GM12873 (cell line): ENCODE results near the gene OR2D2.

ENCODE experiments used
- TF ChIP-seq, protein P1 (sequence below): IDR thresholded peaks from 2 replicates; pipeline ENCODE4 v1.5.1; 2012; ENCODE audit warnings: low read depth, mild to moderate bottlenecking, moderate library complexity, low read length, control low read depth; ENCODE audit not compliant: insufficient read depth; ENCODE audit errors: missing control alignments

The OR2D2 gene

DNA sequence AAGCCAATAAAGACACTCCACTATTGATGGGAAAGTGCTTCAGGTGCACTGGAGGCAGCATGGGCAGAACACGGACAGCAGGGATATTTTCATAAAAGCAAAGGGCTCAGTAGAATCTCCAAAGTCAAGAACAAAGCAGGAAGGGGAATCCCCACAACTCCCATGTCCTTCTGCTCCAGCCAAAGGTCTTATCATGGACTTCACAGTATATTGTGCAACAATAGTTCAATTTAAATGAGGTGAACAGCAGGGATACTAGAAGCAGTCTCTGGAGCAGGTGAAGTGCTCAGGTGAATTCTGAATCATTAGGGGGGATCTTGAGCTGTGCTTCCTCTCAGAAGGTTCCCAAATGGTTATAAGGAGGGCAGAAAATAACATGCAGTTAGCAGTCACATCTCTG is 6.6 kb upstream of the OR2D2 start:
- TF ChIP-seq, protein P1, sequence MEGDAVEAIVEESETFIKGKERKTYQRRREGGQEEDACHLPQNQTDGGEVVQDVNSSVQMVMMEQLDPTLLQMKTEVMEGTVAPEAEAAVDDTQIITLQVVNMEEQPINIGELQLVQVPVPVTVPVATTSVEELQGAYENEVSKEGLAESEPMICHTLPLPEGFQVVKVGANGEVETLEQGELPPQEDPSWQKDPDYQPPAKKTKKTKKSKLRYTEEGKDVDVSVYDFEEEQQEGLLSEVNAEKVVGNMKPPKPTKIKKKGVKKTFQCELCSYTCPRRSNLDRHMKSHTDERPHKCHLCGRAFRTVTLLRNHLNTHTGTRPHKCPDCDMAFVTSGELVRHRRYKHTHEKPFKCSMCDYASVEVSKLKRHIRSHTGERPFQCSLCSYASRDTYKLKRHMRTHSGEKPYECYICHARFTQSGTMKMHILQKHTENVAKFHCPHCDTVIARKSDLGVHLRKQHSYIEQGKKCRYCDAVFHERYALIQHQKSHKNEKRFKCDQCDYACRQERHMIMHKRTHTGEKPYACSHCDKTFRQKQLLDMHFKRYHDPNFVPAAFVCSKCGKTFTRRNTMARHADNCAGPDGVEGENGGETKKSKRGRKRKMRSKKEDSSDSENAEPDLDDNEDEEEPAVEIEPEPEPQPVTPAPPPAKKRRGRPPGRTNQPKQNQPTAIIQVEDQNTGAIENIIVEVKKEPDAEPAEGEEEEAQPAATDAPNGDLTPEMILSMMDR, result no peak

DNA sequence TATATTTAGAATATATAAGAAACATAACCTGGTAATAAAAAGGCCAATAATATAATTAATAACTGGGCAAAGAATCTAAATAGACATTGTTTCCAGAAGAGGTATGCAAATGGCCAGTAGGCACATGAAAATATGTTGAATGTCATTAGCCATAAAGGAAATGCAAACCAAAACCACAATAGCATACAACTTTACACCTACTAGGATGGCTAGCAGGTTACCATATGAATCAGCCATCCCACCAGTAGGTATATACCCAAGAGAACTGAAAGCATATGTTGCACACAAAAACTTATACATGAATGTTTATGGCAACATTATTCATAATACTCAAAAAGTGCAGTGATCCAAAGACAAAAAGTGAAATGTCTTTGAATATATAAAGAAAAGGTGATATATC is 2.7 kb upstream of the OR2D2 start:
- TF ChIP-seq, protein P1, result no peak

DNA sequence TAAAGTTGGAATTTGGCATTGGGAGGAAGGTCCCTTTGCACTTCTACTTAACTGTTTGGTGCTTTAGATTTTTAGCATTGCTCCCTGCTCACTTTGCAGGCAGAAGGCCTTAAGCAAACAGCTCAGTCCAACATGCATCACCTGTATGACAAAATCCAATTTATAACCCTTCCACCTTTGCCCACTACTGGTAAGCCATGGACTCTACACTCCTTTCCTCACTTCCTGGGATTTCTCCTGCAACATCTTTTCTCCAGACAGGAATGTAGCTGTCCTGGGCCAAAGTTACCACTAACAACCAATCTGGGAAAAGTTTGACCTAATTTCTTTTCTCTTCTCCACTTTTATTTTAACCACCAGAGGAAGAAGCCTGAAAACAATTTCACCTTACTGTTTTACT is 1.8 kb upstream of the OR2D2 start:
- TF ChIP-seq, protein P1, result no peak

DNA sequence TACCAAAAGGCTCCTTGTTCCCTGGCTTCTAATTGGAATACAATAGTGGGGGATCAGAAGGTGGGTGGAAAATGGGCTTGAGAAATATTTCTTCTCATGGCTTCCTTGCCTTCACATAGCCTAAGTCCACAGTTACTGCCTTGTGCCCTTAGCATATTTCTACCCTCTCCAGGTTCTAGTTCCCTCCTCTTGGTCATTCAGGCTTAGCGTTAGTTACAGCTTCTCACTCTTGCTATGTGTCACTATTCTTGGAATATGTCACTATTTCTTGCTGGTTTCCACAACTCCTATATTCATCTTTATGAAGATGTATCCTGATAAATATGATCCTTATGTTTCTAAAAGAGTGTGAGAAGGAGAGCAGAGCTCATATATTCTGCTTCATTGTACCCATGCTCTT is 2.5 kb downstream of the OR2D2 start:
- TF ChIP-seq, protein P1, result no peak

DNA sequence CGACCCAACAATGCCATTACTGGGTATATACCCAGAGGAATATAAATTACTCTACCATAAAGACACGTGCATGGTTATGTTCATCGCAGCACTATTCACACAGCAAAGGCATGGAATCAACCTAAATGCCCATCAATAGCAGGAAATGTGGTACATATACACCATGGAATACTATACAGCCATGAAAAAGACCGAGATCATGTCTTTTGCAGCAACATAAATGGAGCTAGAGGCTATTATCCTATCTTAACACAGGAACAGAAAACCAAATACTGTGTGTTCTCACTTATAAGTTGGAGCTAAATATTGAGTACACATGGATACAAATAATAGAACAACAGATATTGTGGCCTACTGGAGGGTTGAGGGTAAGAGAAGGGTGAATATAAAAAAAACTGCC is 3.5 kb downstream of the OR2D2 start:
- TF ChIP-seq, protein P1, result no peak

DNA sequence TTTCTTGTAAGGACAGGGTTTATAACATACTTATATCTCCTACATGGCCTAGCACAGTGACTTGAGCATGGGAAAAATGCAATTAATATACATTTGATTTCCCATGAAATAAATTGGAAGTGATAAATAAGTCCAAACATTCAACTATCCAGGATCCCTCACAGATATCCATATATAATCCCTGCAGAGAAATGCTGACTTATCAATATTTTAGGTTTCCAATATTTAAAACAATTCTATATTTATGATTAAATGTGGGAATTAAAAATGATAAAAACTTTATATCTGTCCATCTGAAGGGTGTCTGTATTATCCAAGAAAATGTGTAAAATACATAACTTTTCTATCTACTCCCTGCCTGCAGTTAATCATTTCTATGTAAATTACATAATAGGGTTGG is 9.5 kb downstream of the OR2D2 start:
- TF ChIP-seq, protein P1, result no peak

DNA sequence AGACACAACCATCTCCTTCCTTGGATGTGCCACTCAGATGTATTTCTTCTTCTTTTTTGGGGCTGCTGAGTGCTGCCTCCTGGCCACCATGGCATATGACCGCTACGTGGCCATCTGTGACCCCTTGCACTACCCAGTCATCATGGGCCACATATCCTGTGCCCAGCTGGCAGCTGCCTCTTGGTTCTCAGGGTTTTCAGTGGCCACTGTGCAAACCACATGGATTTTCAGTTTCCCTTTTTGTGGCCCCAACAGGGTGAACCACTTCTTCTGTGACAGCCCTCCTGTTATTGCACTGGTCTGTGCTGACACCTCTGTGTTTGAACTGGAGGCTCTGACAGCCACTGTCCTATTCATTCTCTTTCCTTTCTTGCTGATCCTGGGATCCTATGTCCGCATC is 15.4 kb downstream of the OR2D2 start:
- TF ChIP-seq, protein P1, result no peak

DNA sequence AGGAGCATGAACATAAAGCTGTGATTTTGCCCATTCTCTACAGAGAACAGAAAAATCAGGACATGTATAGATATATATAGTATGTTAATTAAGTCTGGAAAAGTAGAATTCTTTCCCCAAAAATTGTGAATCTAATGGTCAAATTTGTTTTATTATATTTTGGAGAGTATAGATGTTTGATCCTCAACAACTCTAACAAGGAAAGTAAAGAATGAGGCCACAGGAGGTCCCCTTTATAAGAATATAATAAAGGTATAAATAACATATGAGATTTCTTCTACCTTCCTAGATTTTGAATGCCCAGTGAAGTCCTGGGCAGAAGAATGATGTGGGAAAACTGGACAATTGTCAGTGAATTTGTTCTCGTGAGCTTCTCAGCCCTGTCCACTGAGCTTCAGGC is 16.0 kb downstream of the OR2D2 start, which contains the start of gene OR10A4:
Gene OR10A4, plus strand, starts transcription at position 301 of the 400 bp plus-strand sequence. Its CDS starts 23 bp downstream, at position 324.
- TF ChIP-seq, protein P1, result no peak
